Pancreas (tissue), 10 donors: ENCODE data around the gene KCNK15. TPM values are rescaled to one million over a fixed set of nuclear protein-coding genes. Genes with fewer than 3 reads are reported as not detected.

ENCODE experiments used
- ATAC-seq, 4 donors: fragments of 200-7000 bp; cut with Tn5 transposase; one replicate each; pipeline versions ENCODE4 v1.8.0 to v1.9.1; 2020; ENCODE audit warnings: mild to moderate bottlenecking in 4 of 4, moderate library complexity in 4 of 4
- DNase-seq, 6 donors: peaks; one replicate each; pipeline ENCODE4 v3.0.0-alpha.2; 2020
- FAIRE-seq: peaks from 2 replicates; lab custom pipeline; 2012; peaks lifted over from hg19 to GRCh38; lab: Jason Lieb, UNC
- H3K27ac ChIP-seq, 4 donors: fragments of 200-600 bp; sonication (generic); 1 replicate in 3 of 4; 2 replicates in 1 of 4; pipeline versions ENCODE4 v1.5.0 to v1.8.0; 2020
- H3K27me3 ChIP-seq, 4 donors: fragments of 200-600 bp; one replicate each; pipeline ENCODE4 v1.8.0; 2021
- H3K36me3 ChIP-seq, 3 donors: fragments of 200-600 bp; sonication (generic) in 1 of 3; one replicate each; pipeline versions ENCODE4 v1.5.0 to v1.8.0; 2020 to 2021
- H3K4me1 ChIP-seq, 3 donors: fragments of 200-600 bp; one replicate each; pipeline ENCODE4 v1.8.0; 2021
- H3K4me3 ChIP-seq, 4 donors: fragments of 200-600 bp; sonication (generic) in 2 of 4; one replicate each; pipeline versions ENCODE4 v1.5.0 to v1.8.0; 2020 to 2021
- H3K9me3 ChIP-seq, 4 donors: fragments of 200-600 bp; one replicate each; pipeline ENCODE4 v1.8.0; 2021
- CTCF ChIP-seq, 4 donors: fragments of 200-600 bp; sonication (generic) in 3 of 4; IDR thresholded peaks; one replicate each; pipeline versions ENCODE4 v1.5.0 to v1.8.0; 2021; ENCODE audit warnings: antibody characterized with exemption in 4 of 4
- WGBS, 2 donors: extraction: QIAGEN DNeasy Blood & Tissue Kit; methylation state at CpG; one replicate each; pipeline ENCODE4 v1.1.7; 2013; 5-methylcytosine and 5-hydroxymethylcytosine counted together
- intact Hi-C, 3 donors: fragments of 100-400 bp; cut with DNase I; formaldehyde crosslinking; loops; one replicate each; pipeline versions ENCODE4 v1.11.1 to v1.14.2; 2022
- polyA plus RNA-seq, 2 donors: library from polyadenylated mRNA; stranded (reverse); fragments of 200-250 nt; gene quantifications; one replicate each; pipeline ENCODE4 v1.2.3, GENCODE V29; 2013
- total RNA-seq, 6 donors: library from RNA; stranded (reverse); fragmentation: NEBNext Ultra II Directional in 4 of 6; extraction: Animal tissue kit (Norgen Biotek cat#: 25700) in 4 of 6; gene quantifications; one replicate each; pipeline versions ENCODE4 v1.2.1 to v1.2.4, GENCODE V29; 2021 to 2023
- donor health status: healthy with polysubstance abuse.
- donor health status: DM: no; HTN: no; CAD: no; lungs with moderate emphysema.
- donor health status: DM: no; HTN: no; CAD: no.
- donor health status: control.
- donor health status: control.
- donor health status: Bipolar disorder and iron deficiency.
- donor health status: DM: yes; HTN: yes; CAD: no.
- donor health status: DM: no; HTN: no; CAD: no.
- donor health status: DM: no; HTN: no; CAD: no.
- donor health status: DM: yes; HTN: yes; CAD: no.

Gene KCNK15
- total and polyA plus RNA-seq, 8 donors: 0.42 to 2.5 (median 1.0) TPM

GRCh38 chr20:44719841-44720240 is 25.8 kb upstream of the KCNK15 start:
- WGBS, 2 donors: 83 to 86% methylated on average over 19 of the region's 19 CpGs
- Histone ChIP-seq H3K27ac (no peak overlapping the region), H3K4me3 (no peak overlapping the region), H3K9me3 (no peaks in the 10 kb centered on the region), H3K36me3 (no peaks in the 10 kb centered on the region), H3K27me3 (no peaks in the 10 kb centered on the region), H3K4me1 (peaks cover 0 to under 1% (median 0%) of the 10 kb centered on the region in 3 donors)
- intact Hi-C loops: no loop called here
- no peak for TF ChIP-seq CTCF (IDR thresholded peaks at IDR 0.05)
- FAIRE-seq: no peak
- ATAC-seq: no peak
- peak in 1 of 6 donors; percentile 52 for DNase-seq

GRCh38 chr20:44720621-44720996 is 25.1 kb upstream of the KCNK15 start:
- FAIRE-seq: no peak
- TF ChIP-seq CTCF (IDR thresholded peaks at IDR 0.05): no peak
- no peak overlapping the region for H3K27ac ChIP-seq
- no peaks in the 10 kb centered on the region for H3K27me3 ChIP-seq
- intact Hi-C loops: no loop called here
- 76 to 81% methylated on average over 7 of the region's 7 CpGs for WGBS, 2 donors
- no peaks in the 10 kb centered on the region for H3K36me3 ChIP-seq
- no peak overlapping the region for H3K4me3 ChIP-seq
- H3K9me3 ChIP-seq: no peaks in the 10 kb centered on the region
- no peak for ATAC-seq
- no peak for DNase-seq
- H3K4me1 ChIP-seq: no peaks in the 10 kb centered on the region

- FAIRE-seq (no peak), ATAC-seq (peak; percentile 70 to 81 (median 79)), DNase-seq (no peak)
- Histone ChIP-seq H3K4me1 (no peaks in the 10 kb centered on the region), H3K27me3 (no peaks in the 10 kb centered on the region), H3K27ac (no peak overlapping the region), H3K4me3 (no peak overlapping the region), H3K9me3 (no peaks in the 10 kb centered on the region), H3K36me3 (no peaks in the 10 kb centered on the region)
- WGBS, 2 donors: 32 to 39% methylated on average over 11 of the region's 11 CpGs
- no peak for TF ChIP-seq CTCF (IDR thresholded peaks at IDR 0.05)
- intact Hi-C loops: no loop called here
These were observed 24.5 kb upstream of the KCNK15 start for GRCh38 chr20:44720997-44721784.

GRCh38 chr20:44721785-44722054 is 23.9 kb upstream of the KCNK15 start:
- 46 to 60% methylated on average over 1 of the region's 1 CpG for WGBS, 2 donors
- DNase-seq (no peak), ATAC-seq (no peak), FAIRE-seq (no peak)
- no peak for TF ChIP-seq CTCF (IDR thresholded peaks at IDR 0.05)
- intact Hi-C loops: no loop called here
- no peak overlapping the region for H3K4me3 ChIP-seq
- H3K4me1 ChIP-seq: no peaks in the 10 kb centered on the region
- no peaks in the 10 kb centered on the region for H3K27me3 ChIP-seq
- H3K9me3 ChIP-seq: no peaks in the 10 kb centered on the region
- no peak overlapping the region for H3K27ac ChIP-seq
- H3K36me3 ChIP-seq: no peaks in the 10 kb centered on the region

GRCh38 chr20:44722990-44723389 is 22.7 kb upstream of the KCNK15 start:
- TF ChIP-seq CTCF (IDR thresholded peaks at IDR 0.05): no peak
- intact Hi-C loops: no loop called here
- no peaks in the 10 kb centered on the region for H3K9me3 ChIP-seq
- no peaks in the 10 kb centered on the region for H3K4me1 ChIP-seq
- FAIRE-seq (no peak), DNase-seq (no peak), ATAC-seq (no peak)
- 78 to 90% methylated on average over 2 of the region's 2 CpGs for WGBS, 2 donors
- no peak overlapping the region for H3K27ac ChIP-seq
- H3K4me3 ChIP-seq: no peak overlapping the region
- H3K36me3 ChIP-seq: no peaks in the 10 kb centered on the region
- no peaks in the 10 kb centered on the region for H3K27me3 ChIP-seq
